ENCODE data around the gene HAPLN2.

DNA sequence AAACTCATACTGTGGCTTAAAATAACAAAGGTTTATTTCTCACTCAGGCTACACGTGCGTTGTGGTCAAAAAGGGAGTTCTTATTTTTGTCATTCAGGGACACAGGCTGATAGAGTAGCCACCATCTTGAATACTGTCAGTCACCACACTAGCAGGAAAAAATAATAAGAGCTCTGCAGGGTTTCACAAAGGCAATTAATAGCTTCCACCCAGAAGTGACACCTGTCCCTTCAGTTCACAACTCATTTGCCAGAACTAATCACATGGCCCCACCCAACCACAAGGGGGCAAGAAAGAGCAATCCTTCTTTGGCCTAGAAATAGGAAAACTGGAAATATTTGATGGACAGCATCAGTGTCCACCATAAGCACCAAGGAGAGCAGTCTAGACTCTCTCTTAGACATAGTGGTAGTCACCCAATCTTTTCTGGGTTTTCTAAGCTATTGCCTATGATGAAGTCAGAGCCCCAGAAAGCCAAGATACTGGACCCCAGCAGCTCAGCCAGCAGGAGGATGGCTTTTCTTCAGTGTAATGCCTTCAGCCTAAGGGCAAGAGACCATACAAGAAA is 8.2 kb downstream of the HAPLN2 start:
- peak; percentile 25 to 60 (median 43) for TF ChIP-seq CTCF (IDR thresholded peaks at IDR 0.05)
- TF ChIP-seq POLR2A (IDR thresholded peaks at IDR 0.05), result no peak

Measured in sigmoid colon (tissue), 3 donors.